Breast epithelium (tissue), 4 donors: ENCODE measurements around the gene ATG16L2. TPM values are rescaled to one million over a fixed set of nuclear protein-coding genes. Genes with fewer than 3 reads are reported as not detected.

Experiments used
- DNase-seq, 2 donors: peaks; one replicate each; pipeline ENCODE4 v3.0.0-alpha.2; 2019; ENCODE audit warnings: low spot score in 2 of 2
- H3K27ac ChIP-seq, 2 donors: fragments of 200-600 bp; sonication (generic) in 1 of 2; one replicate each; pipeline ENCODE4 v1.5.1; 2016 to 2019; ENCODE audit warnings: mild to moderate bottlenecking in 1 of 2
- H3K27me3 ChIP-seq, 2 donors: fragments of 200-600 bp; sonication (generic) in 1 of 2; one replicate each; pipeline versions ENCODE4 v1.5.1 to v1.6.0; 2017 to 2019; ENCODE audit warnings: control low read depth in 1 of 2, mild to moderate bottlenecking in 1 of 2
- H3K36me3 ChIP-seq: fragments of 200-600 bp; one replicate; pipeline ENCODE4 v1.5.1; 2019
- H3K4me1 ChIP-seq, 2 donors: fragments of 200-600 bp; sonication (generic); one replicate each; pipeline ENCODE4 v1.5.1; 2016 to 2019; ENCODE audit warnings: control low read depth in 1 of 2
- H3K4me3 ChIP-seq, 3 donors: fragments of 200-600 bp; sonication (generic); 1 replicate in 2 of 3; 2 replicates in 1 of 3; pipeline ENCODE4 v1.5.1; 2016 to 2019; ENCODE audit warnings: mild to moderate bottlenecking in 3 of 3, moderate library complexity in 2 of 3
- H3K9me3 ChIP-seq, 2 donors: fragments of 200-600 bp; sonication (generic) in 1 of 2; one replicate each; pipeline ENCODE4 v1.5.1; 2016 to 2019; ENCODE audit warnings: control low read depth in 1 of 2
- CTCF ChIP-seq, 3 donors: fragments of 450-650 bp; IDR thresholded peaks; one replicate each; pipeline ENCODE4 v1.5.1; 2016 to 2017; ENCODE audit warnings: antibody characterized with exemption in 3 of 3, mild to moderate bottlenecking in 3 of 3, moderate library complexity in 3 of 3
- POLR2A ChIP-seq: fragments of 450-650 bp; IDR thresholded peaks from one replicate; pipeline ENCODE4 v1.6.1; 2016; ENCODE audit warnings: antibody characterized with exemption, mild to moderate bottlenecking, moderate library complexity
- POLR2AphosphoS5 ChIP-seq, 3 donors: sonication (generic); formaldehyde crosslinking; IDR thresholded peaks; one replicate each; pipeline ENCODE4 v1.6.1; 2017; ENCODE audit warnings: antibody characterized with exemption in 3 of 3
- intact Hi-C: fragments of 100-400 bp; cut with DNase I; formaldehyde crosslinking; loops from one replicate; pipeline ENCODE4 v1.15.1; 2023; ENCODE audit warnings: low total_unique reads
- total RNA-seq, 3 donors: library from RNA; depleted of rRNA; stranded (reverse); fragments of >200 nt; gene quantifications; one replicate each; pipeline ENCODE4 v1.1.0, GENCODE V29; 2016

The ATG16L2 gene
- total RNA-seq, 3 donors from 2014 or later, result 18.7 to 39.2 (median 28.2) TPM

DNA sequence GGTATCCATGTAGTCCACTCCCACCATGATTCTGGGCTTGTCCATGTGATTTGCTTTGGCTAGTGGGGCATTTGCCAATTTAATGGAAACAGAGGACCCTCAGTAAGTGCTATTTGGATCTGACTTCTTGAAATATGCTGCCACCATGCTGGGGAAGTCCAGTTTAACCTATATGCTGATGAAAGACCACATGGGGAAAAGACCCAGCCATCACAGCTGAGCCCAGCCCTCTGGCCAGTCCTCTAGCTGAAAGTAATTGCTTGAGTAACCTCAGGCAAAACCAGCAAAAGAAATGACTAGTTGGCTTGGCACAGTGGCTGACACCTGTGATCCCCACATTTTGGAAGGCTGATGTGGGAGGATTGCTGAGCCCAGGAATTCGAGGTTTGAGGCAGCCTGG, 61.5 kb downstream of the ATG16L2 start:
- no peak overlapping the region for H3K4me3 ChIP-seq
- no peaks in the 10 kb centered on the region for H3K4me1 ChIP-seq
- H3K9me3 ChIP-seq, result no peaks in the 10 kb centered on the region
- H3K36me3 ChIP-seq, result no peaks in the 10 kb centered on the region
- no peak for DNase-seq
- TF ChIP-seq POLR2AphosphoS5 (IDR thresholded peaks at IDR 0.05), result no peak
- no peak for TF ChIP-seq CTCF (IDR thresholded peaks at IDR 0.05)
- TF ChIP-seq POLR2A, result no peak
- no peaks in the 10 kb centered on the region for H3K27me3 ChIP-seq
- intact Hi-C loops, result no loop called here
- H3K27ac ChIP-seq, result no peak overlapping the region

GRCh38 chr11:72876147-72876546, 61.9 kb downstream of the ATG16L2 start:
- intact Hi-C loops, result no loop called here
- H3K36me3 ChIP-seq, result no peaks in the 10 kb centered on the region
- TF ChIP-seq CTCF (IDR thresholded peaks at IDR 0.05) (no peak), POLR2A (no peak), POLR2AphosphoS5 (IDR thresholded peaks at IDR 0.05) (no peak)

More at GRCh38 chr11:72876147-72876546, 61.9 kb downstream of the ATG16L2 start:
- no peak for DNase-seq
- no peaks in the 10 kb centered on the region for H3K4me1 ChIP-seq
- H3K27me3 ChIP-seq, result no peaks in the 10 kb centered on the region
- no peak overlapping the region for H3K27ac ChIP-seq
- H3K9me3 ChIP-seq, result no peaks in the 10 kb centered on the region
- no peak overlapping the region for H3K4me3 ChIP-seq

Other genes starting within 250 kb of the ATG16L2 start
- 10 to 100 TPM; 23.7 to 85.9 (median 67.0) TPM for gene PDE2A, start 140.0 kb upstream of the ATG16L2 start, total RNA-seq
- 100 to 1,000 TPM in 1 of 3 donors, 10 to 100 TPM in 2; 85.9 to 109 (median 97.0) TPM for gene ARAP1, start 62.0 kb upstream of the ATG16L2 start, total RNA-seq
- 100 to 1,000 TPM in 1 of 3 donors, 10 to 100 TPM in 2; 20.6 to 117 (median 93.7) TPM for gene STARD10, start 20.4 kb upstream of the ATG16L2 start, total RNA-seq